Measurements from ENCODE around the gene COL1A1.

Gene COL1A1

DNA sequence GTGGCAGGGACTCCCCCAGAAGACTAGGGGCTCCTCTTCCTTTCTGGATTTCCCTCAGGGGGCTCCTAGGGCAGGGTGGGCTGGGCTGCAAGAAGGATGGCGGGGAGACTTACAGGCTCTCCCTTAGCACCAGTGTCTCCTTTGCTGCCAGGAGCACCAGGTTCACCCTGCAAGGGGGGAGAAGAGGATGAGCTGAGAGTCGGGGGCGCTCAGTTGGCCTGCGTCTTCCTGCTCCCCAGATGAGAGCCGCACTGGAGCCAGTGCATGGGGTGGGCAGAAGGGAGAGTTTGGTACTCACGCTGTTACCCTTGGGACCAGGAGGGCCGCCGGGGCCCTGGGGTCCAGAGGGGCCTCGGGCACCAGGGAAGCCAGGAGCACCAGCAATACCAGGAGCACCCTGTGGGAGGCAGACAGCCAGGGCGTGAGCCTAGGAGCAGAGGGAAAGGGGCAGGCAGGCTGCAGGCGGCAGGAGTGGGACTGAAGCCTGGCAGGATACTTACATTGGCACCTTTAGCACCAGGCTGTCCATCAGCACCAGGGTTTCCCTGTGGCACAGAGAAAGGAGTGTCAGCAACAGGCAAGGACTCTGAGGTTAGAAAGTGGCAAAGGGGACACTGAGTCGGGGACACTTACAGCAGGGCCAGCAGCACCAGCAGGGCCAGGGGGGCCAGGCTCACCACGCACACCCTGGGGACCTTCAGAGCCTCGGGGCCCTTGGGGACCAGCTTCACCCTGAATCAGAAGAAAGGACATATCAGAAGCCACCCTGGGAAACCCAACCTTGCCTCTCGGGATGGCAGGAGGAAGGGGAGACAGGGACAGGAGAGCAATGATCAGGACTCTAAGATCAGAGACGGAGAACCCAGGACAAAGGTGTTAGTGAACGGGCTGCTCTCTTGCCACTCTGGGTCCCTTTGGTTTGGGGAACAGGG, 6.2 kb downstream of the COL1A1 start:
- TF ChIP-seq, protein P1, sequence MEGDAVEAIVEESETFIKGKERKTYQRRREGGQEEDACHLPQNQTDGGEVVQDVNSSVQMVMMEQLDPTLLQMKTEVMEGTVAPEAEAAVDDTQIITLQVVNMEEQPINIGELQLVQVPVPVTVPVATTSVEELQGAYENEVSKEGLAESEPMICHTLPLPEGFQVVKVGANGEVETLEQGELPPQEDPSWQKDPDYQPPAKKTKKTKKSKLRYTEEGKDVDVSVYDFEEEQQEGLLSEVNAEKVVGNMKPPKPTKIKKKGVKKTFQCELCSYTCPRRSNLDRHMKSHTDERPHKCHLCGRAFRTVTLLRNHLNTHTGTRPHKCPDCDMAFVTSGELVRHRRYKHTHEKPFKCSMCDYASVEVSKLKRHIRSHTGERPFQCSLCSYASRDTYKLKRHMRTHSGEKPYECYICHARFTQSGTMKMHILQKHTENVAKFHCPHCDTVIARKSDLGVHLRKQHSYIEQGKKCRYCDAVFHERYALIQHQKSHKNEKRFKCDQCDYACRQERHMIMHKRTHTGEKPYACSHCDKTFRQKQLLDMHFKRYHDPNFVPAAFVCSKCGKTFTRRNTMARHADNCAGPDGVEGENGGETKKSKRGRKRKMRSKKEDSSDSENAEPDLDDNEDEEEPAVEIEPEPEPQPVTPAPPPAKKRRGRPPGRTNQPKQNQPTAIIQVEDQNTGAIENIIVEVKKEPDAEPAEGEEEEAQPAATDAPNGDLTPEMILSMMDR (IDR thresholded peaks at IDR 0.05; ENCODE audit: extremely low read depth, insufficient read depth, missing control alignments): no peak
- in situ Hi-C loops (cut with MboI; ENCODE audit: low pct_unique_long_range_greater_than_20kb, low sequenced_read_pairs, unreplicated experiment): no loop called here
- no peak for DNase-seq (ENCODE audit: low spot score)

DNA sequence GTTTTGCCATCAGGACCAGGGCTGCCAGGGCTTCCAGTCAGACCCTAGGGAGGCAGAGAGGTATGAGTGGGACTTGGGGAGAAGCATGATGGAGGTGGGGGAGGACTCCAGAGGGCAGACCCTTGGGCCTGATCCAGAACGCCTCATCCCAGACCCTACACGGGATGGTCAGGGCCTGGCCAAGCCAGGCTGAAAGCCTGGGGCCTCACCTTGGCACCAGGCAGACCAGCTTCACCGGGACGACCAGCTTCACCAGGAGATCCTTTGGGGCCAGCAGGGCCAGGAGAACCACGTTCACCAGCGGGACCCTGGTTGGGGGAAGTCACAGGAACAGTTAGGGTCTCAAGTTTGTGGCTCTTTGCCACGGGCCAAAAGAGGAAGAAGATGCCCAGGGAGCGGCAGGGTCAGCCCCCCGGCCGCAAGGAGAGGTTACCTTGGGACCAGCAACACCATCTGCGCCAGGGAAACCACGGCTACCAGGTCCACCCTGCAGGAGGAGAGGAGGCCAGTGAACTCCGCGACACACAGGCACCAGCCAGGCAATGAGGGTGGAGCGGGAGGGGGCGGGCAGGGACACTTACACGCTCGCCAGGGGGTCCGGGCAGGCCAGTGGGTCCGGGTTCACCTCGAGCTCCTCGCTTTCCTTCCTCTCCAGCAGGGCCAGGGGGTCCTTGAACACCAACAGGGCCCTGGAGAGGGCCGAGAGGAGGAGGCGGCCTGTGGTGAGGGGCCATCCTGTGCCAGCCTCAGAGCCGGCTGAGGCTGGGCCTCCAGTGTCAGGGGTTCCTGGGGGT, 7.1 kb downstream of the COL1A1 start:
- DNase-seq (ENCODE audit: low spot score): no peak
- in situ Hi-C loops (cut with MboI; ENCODE audit: low pct_unique_long_range_greater_than_20kb, low sequenced_read_pairs, unreplicated experiment): no loop called here
- TF ChIP-seq, protein P1 (IDR thresholded peaks at IDR 0.05; ENCODE audit: extremely low read depth, insufficient read depth, missing control alignments): no peak

DNA sequence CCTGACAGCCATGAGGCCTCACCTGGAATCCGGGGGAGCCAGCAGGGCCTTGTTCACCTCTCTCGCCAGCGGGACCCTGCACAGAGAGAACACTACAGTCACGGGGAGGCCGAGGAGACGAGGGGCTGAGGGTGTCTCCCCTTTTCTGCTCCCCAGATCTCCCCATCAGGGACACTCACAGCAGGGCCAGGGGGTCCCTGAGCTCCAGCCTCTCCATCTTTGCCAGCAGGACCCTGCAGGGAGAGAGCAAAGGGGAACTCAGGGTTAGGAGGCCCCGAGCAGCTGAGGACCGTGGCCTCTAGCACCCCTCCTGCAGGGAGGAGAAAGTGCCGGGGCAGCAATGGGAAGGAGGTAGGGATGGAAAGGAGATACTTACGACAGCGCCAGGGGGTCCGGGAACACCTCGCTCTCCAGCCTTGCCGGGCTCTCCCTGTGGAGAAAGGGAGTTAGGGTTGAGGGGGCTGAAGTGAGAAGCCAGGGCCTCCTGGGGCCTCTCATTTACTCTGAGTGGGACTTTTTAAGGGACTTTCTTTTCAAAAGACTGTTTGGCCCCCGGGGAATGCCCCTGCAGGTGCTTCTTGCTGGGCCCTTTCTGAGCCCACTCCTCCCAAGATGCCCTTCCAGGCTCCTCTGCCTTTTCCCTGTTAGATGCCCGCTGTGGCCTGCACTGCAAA, 8.7 kb downstream of the COL1A1 start:
- DNase-seq (ENCODE audit: low spot score): no peak
- in situ Hi-C loops (cut with MboI; ENCODE audit: low pct_unique_long_range_greater_than_20kb, low sequenced_read_pairs, unreplicated experiment): no loop called here
- TF ChIP-seq, protein P1 (IDR thresholded peaks at IDR 0.05; ENCODE audit: extremely low read depth, insufficient read depth, missing control alignments): no peak

DNA sequence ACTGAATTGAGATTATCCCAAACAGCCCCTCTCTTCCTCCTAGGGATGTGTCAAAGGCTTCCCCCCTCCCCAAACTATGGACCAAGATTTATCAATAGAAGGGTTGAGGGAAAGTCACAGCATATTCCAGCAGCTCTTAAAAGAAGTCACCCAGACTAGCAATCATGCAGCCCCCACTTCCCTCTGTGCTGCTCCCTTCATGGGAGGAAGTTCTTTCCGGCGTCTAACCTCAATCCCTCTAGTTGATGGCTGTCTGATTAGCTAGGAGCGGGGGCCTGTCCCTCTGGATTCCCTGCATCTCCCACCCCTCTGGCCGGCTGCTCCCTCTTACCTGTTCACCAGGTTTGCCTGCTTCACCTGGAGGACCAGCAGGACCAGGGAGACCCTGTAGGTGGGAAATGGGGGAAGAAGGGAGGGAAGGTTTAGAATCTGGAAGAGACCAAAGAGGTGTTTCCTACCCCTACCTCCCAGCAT, 9.2 kb downstream of the COL1A1 start:
- DNase-seq (ENCODE audit: low spot score): no peak
- in situ Hi-C loops (cut with MboI; ENCODE audit: low pct_unique_long_range_greater_than_20kb, low sequenced_read_pairs, unreplicated experiment): no loop called here
- TF ChIP-seq, protein P1 (IDR thresholded peaks at IDR 0.05; ENCODE audit: extremely low read depth, insufficient read depth, missing control alignments): no peak

DNA sequence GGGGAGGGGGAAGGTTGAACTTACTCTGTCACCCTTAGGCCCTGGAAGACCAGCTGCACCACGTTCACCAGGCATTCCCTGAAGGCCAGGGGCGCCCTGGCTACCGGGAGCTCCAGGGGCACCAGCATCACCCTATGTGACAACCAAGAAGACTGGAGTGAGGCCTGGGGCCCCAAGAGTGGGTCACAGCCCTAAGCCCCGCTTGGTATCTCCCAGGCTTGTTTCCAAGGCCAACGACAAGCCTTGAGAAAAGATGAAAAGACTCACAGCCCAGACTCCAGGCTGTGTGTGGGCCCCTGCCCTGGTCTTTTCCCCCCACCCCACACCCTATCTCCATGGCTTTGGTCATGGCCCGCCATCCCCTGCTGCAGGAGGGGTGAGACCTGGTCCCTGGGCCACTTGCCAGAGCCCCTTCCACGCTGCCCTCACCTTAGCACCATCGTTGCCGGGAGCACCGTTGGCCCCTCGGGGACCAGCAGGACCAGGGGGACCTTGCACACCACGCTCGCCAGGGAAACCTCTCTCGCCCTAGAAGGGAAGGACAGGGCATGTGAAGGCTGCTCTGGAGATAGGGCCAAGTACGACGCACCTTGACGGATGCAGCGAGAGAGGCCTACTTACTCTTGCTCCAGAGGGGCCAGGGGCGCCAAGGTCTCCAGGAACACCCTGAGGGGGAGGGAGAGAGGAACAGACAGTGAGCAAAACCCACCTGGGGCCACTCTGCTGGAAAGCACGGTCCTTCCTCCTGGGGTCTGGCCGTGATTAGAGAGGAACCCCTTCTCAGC, 9.9 kb downstream of the COL1A1 start:
- no peak for DNase-seq (ENCODE audit: low spot score)
- TF ChIP-seq, protein P1 (IDR thresholded peaks at IDR 0.05; ENCODE audit: extremely low read depth, insufficient read depth, missing control alignments): no peak
- in situ Hi-C loops (cut with MboI; ENCODE audit: low pct_unique_long_range_greater_than_20kb, low sequenced_read_pairs, unreplicated experiment): no loop called here
